ENCODE measurements around the gene LMAN2. TPM values are rescaled to one million over a fixed set of nuclear protein-coding genes. Genes with fewer than 3 reads are reported as not detected.

LMAN2 gene
- total RNA-seq, 5 donors from 2014 or later (not counting 1 experiment from before 2014, with no cell fraction given): 67.2 to 122 (median 106) TPM

DNA sequence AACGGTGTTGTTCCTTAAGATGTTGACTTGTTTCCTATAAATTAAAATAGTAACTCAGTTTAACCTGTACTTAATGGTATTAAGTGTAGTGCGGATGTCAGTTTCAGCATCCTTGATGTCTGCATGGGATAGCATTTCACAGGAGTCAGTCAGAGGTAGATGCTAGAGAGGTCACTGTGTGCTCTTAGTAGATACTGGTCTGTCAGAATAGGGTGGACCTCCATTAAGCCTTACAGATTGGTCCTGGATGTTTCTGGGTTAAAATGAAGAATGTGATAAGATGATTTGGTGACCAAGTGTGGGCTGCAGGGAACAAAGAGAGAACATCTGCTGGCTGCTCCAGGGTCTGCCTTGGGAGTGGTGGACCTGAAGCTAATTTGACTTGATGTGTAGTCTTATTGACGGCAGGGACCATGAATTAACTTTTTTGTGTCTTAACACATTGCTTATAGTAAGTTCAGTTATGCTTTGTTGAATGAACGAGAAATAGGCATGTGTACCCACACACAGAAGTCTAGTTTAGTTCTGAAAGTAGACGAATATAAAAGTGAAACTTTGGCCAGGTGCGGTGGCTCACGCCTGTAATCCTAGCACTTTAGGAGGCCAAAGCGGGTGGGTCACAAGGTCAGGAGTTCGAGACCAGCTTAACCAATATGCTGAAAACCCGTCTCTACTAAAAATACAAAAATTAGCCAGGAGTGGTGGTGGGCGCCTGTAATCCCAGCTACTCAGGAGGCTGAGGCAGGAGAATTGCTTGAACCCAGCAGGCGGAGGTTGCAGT is 60.5 kb downstream of the LMAN2 start:
- H3K4me3 Mint-ChIP-seq: no peak overlapping the region
- no peaks in the 10 kb centered on the region for H3K9me3 Mint-ChIP-seq
- H3K27ac ChIP-seq (ENCODE audit: low read length): no peak overlapping the region
- H3K36me3 Mint-ChIP-seq: peaks cover 52% of the 10 kb centered on the region
- ChIA-PET POLR2A (no interaction called here), CTCF (no interaction called here)
- peaks cover 10 to 19% (median 14%) of the 10 kb centered on the region in 3 donors for H3K4me1 Mint-ChIP-seq
- peaks cover 14 to 81% of the 10 kb centered on the region in 2 donors for H3K36me3 ChIP-seq (ENCODE audit: control insufficient read depth in 2 of 2, extremely low read depth in 1 of 2, insufficient read depth in 1 of 2, low read length in 1 of 2)
- H3K27me3 ChIP-seq (replicated peaks in 1 of 2; ENCODE audit: control insufficient read depth in 2 of 2, extremely low read depth in 1 of 2, insufficient read depth in 2 of 2, low read length in 1 of 2): no peaks in the 10 kb centered on the region
- peaks cover 6 to 7% of the 10 kb centered on the region in 2 experiments for H3K4me1 ChIP-seq (ENCODE audit: control insufficient read depth in 1 of 2, extremely low read depth in 1 of 2, insufficient read depth in 2 of 2, low read length in 2 of 2)
- H3K9me3 ChIP-seq: no peaks in the 10 kb centered on the region
- ATAC-seq (replicated peaks in 1 of 4) (no peak), DNase-seq (no peak)
- peak overlapping the region in 1 of 2 donors; percentile 66 for H3K27ac Mint-ChIP-seq
- WGBS (ENCODE audit: insufficient coverage): 100% methylated on average over 2 of the region's 12 CpGs
- no peaks in the 10 kb centered on the region for H3K27me3 Mint-ChIP-seq
- no peak overlapping the region for H3K4me3 ChIP-seq (ENCODE audit: control insufficient read depth in 1 of 2, extremely low read depth in 1 of 2, low read length in 1 of 2)

DNA sequence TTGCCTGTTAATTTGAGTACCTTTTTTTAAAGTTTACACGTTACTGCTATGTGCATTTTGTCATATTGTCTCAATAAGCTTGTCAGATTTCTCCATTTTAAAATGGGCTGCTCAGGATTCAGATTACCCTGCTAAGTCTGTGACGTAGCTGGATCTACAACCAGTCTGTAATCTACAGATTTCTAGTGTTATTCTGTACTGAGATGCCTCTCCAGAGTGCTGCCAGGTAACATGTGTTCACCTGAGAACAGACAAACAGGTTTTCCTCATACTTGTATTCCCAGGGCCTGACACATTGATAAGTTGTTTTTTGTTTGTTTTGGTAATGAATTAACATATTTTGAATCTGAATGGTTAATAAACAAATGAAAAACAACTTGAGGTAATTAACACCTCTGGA is 63.3 kb downstream of the LMAN2 start:
- 100% methylated on average over 1 of the region's 2 CpGs for WGBS (ENCODE audit: insufficient coverage)
- Histone ChIP-seq H3K4me1 (ENCODE audit: control insufficient read depth in 1 of 2, extremely low read depth in 1 of 2, insufficient read depth in 2 of 2, low read length in 2 of 2) (no peaks in the 10 kb centered on the region), H3K4me3 (ENCODE audit: control insufficient read depth in 1 of 2, extremely low read depth in 1 of 2, low read length in 1 of 2) (no peak overlapping the region), H3K9me3 (no peaks in the 10 kb centered on the region), H3K27me3 (replicated peaks in 1 of 2; ENCODE audit: control insufficient read depth in 2 of 2, extremely low read depth in 1 of 2, insufficient read depth in 2 of 2, low read length in 1 of 2) (no peaks in the 10 kb centered on the region), H3K36me3 (ENCODE audit: control insufficient read depth in 2 of 2, extremely low read depth in 1 of 2, insufficient read depth in 1 of 2, low read length in 1 of 2) (peaks cover 8 to 78% of the 10 kb centered on the region in 2 donors), H3K27ac (ENCODE audit: low read length) (no peak overlapping the region)
- Mint-ChIP-seq H3K4me3 (no peak overlapping the region), H3K27ac (no peak overlapping the region), H3K4me1 (peaks cover 0 to 4% (median 0%) of the 10 kb centered on the region in 3 donors), H3K9me3 (no peaks in the 10 kb centered on the region), H3K36me3 (peaks cover 45% of the 10 kb centered on the region), H3K27me3 (no peaks in the 10 kb centered on the region)
- ChIA-PET CTCF (no interaction called here), POLR2A (no interaction called here)
- DNase-seq (no peak), ATAC-seq (replicated peaks in 1 of 4) (no peak)

Other genes with a start within 250 kb of the LMAN2 start
- 100 to 1,000 TPM in 3 of 5 donors, 10 to 100 TPM in 2; 89.5 to 113 (median 103) TPM for gene NSD1, start 217.9 kb downstream of the LMAN2 start, total RNA-seq
- gene RAB24, start 47.9 kb downstream of the LMAN2 start, total RNA-seq: 10 to 100 TPM; 18.2 to 34.0 (median 25.2) TPM
- 10 to 100 TPM; 52.0 to 84.9 (median 74.5) TPM for gene PRELID1, start 47.9 kb downstream of the LMAN2 start, total RNA-seq
- gene MXD3, start 39.8 kb downstream of the LMAN2 start, total RNA-seq: 10 to 100 TPM in 4 of 5 donors, 1 to 10 TPM in 1; 9.3 to 15.2 (median 12.4) TPM
- 100 to 1,000 TPM in 3 of 5 donors, 10 to 100 TPM in 2; 85.7 to 209 (median 195) TPM for gene RGS14, start 6.3 kb upstream of the LMAN2 start, total RNA-seq
- gene SLC34A1, start 32.8 kb upstream of the LMAN2 start, total RNA-seq: under 1 TPM in 3 of 5 donors, not detected in 2; 0.13 to 0.18 (median 0.16) TPM
- not detected for gene PFN3, start 49.0 kb upstream of the LMAN2 start, total RNA-seq
- under 1 TPM in 4 of 5 donors, not detected in 1; 0.28 to 0.98 (median 0.42) TPM for gene F12, start 57.9 kb upstream of the LMAN2 start, total RNA-seq
- gene GRK6, start 75.0 kb upstream of the LMAN2 start, total RNA-seq: 100 to 1,000 TPM; 196 to 226 (median 216) TPM
- 10 to 100 TPM in 4 of 5 donors, 1 to 10 TPM in 1; 9.5 to 28.2 (median 12.3) TPM for gene PRR7, start 95.1 kb upstream of the LMAN2 start, total RNA-seq
- 10 to 100 TPM; 11.6 to 41.3 (median 21.1) TPM for gene DBN1, start 122.0 kb upstream of the LMAN2 start, total RNA-seq
- gene PDLIM7, start 145.9 kb upstream of the LMAN2 start, total RNA-seq: 10 to 100 TPM in 4 of 5 donors, 1 to 10 TPM in 1; 9.8 to 17.8 (median 12.8) TPM
- gene DOK3, start 158.2 kb upstream of the LMAN2 start, total RNA-seq: 1 to 10 TPM; 1.1 to 5.8 (median 4.3) TPM
- 100 to 1,000 TPM in 3 of 5 donors, 10 to 100 TPM in 2; 64.8 to 118 (median 106) TPM for gene DDX41, start 165.3 kb upstream of the LMAN2 start, total RNA-seq
- 100 to 1,000 TPM; 162 to 233 (median 217) TPM for gene FAM193B, start 202.9 kb upstream of the LMAN2 start, total RNA-seq
- 10 to 100 TPM; 51.2 to 96.1 (median 84.8) TPM for gene TMED9, start 240.5 kb upstream of the LMAN2 start, total RNA-seq
- 10 to 100 TPM; 30.4 to 46.7 (median 39.1) TPM for gene B4GALT7, start 248.5 kb upstream of the LMAN2 start, total RNA-seq

Data from T-cell (primary cell).